ENCODE measurements around the gene TENM4.

DNA sequence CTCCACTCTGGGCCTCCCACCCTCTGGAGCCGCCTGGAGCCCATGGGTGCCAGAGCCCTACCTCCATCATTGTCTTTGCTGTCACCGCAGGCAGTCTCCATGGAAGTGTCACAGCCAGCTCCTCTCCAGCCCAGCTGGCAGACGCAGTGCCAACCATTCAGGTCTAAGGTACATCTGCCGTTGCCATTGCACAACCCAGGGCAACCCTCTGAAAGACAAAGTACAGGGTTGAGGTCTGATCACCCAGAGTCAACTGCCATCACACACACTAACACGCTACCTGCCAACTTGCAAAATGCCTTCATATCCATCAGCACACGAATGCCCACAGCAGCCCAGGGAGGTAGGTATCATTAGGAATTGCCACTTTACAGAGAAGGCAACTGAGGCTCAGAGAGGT is 669.9 kb downstream of the TENM4 start:
- TF ChIP-seq, protein P1, sequence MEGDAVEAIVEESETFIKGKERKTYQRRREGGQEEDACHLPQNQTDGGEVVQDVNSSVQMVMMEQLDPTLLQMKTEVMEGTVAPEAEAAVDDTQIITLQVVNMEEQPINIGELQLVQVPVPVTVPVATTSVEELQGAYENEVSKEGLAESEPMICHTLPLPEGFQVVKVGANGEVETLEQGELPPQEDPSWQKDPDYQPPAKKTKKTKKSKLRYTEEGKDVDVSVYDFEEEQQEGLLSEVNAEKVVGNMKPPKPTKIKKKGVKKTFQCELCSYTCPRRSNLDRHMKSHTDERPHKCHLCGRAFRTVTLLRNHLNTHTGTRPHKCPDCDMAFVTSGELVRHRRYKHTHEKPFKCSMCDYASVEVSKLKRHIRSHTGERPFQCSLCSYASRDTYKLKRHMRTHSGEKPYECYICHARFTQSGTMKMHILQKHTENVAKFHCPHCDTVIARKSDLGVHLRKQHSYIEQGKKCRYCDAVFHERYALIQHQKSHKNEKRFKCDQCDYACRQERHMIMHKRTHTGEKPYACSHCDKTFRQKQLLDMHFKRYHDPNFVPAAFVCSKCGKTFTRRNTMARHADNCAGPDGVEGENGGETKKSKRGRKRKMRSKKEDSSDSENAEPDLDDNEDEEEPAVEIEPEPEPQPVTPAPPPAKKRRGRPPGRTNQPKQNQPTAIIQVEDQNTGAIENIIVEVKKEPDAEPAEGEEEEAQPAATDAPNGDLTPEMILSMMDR (IDR thresholded peaks at IDR 0.05): no peak
- TF ChIP-seq POLR2AphosphoS5 (IDR thresholded peaks at IDR 0.05) (no peak), POLR2A (IDR thresholded peaks at IDR 0.05) (no peak)
